ENCODE data around the gene FN3K. TPM values are rescaled to one million over a fixed set of nuclear protein-coding genes. Genes with fewer than 3 reads are reported as not detected.

The FN3K gene
- total RNA-seq, 2 donors from 2014 or later = 49.9 to 62.9 TPM

- intact Hi-C loops (cut with DNase I) = loop anchor here (10.0 kb wide), 2 partner anchors 88 to 128 kb away; no protein-coding TSS in a partner anchor
- ATAC-seq = no peak
Observed at GRCh38 chr17:82786427-82786826, 51.0 kb downstream of the FN3K start.

GRCh38 chr17:82787081-82787848, 51.9 kb downstream of the FN3K start:
- intact Hi-C loops (cut with DNase I) = loop anchor here (10.0 kb wide), 2 partner anchors 88 to 128 kb away; no protein-coding TSS in a partner anchor
- DNase-seq = peak; percentile 53
- ATAC-seq = peak; percentile 12 to 59

More at GRCh38 chr17:82786427-82786826, 51.0 kb downstream of the FN3K start:
- no peak for DNase-seq

- ATAC-seq = peak in 1 of 2 donors; percentile 37
- DNase-seq = no peak
- intact Hi-C loops (cut with DNase I) = loop anchor here (10.0 kb wide), 2 partner anchors 86 to 126 kb away; no protein-coding TSS in a partner anchor
Observed at GRCh38 chr17:82788206-82789001, 53.0 kb downstream of the FN3K start.

- ATAC-seq = no peak
- intact Hi-C loops (cut with DNase I) = loop anchor here (10.0 kb wide), 2 partner anchors 86 to 126 kb away; no protein-coding TSS in a partner anchor
- no peak for DNase-seq
Observed at GRCh38 chr17:82789051-82789592, 53.7 kb downstream of the FN3K start.

GRCh38 chr17:82789806-82790205, 54.4 kb downstream of the FN3K start:
- ATAC-seq (peak; percentile 55 to 66), DNase-seq (no peak)
- intact Hi-C loops (cut with DNase I) = loop anchor here (10.0 kb wide), 2 partner anchors 85 to 125 kb away; no protein-coding TSS in a partner anchor

GRCh38 chr17:82790391-82790790, 55.0 kb downstream of the FN3K start:
- intact Hi-C loops (cut with DNase I) = no loop called here
- DNase-seq = no peak

GRCh38 chr17:82791532-82791931, 56.1 kb downstream of the FN3K start:
- intact Hi-C loops (cut with DNase I) = no loop called here
- DNase-seq (no peak), ATAC-seq (no peak)

More at GRCh38 chr17:82790391-82790790, 55.0 kb downstream of the FN3K start:
- ATAC-seq = no peak

- DNase-seq (peak; percentile 41), ATAC-seq (no peak)
- intact Hi-C loops (cut with DNase I) = no loop called here
Observed at GRCh38 chr17:82793974-82794630, 58.7 kb downstream of the FN3K start.

GRCh38 chr17:82794781-82795482, 59.5 kb downstream of the FN3K start:
- DNase-seq = no peak
- intact Hi-C loops (cut with DNase I) = no loop called here
- ATAC-seq = peak; percentile 42 to 56

GRCh38 chr17:82795615-82796014, 60.2 kb downstream of the FN3K start:
- peak in 1 of 2 donors; percentile 9 for ATAC-seq
- DNase-seq = no peak
- intact Hi-C loops (cut with DNase I) = no loop called here

- no peak for ATAC-seq
- intact Hi-C loops (cut with DNase I) = no loop called here
- DNase-seq = no peak
Observed at GRCh38 chr17:82797061-82797460, 61.6 kb downstream of the FN3K start.

- intact Hi-C loops (cut with DNase I) = no loop called here
- ATAC-seq = no peak
Observed at GRCh38 chr17:82798752-82799151, 63.3 kb downstream of the FN3K start.

GRCh38 chr17:82799591-82799990, 64.2 kb downstream of the FN3K start:
- intact Hi-C loops (cut with DNase I) = no loop called here
- ATAC-seq = no peak
- no peak for DNase-seq

More at GRCh38 chr17:82798752-82799151, 63.3 kb downstream of the FN3K start:
- DNase-seq = no peak

Other genes starting within 250 kb of the FN3K start
- 10 to 100 TPM; 35.9 to 53.9 TPM for gene FOXK2, start 215.9 kb upstream of the FN3K start, total RNA-seq
- gene WDR45B, start 87.2 kb upstream of the FN3K start, total RNA-seq = 10 to 100 TPM; 40.1 to 47.3 TPM
- gene RAB40B, start 36.9 kb upstream of the FN3K start, total RNA-seq = 10 to 100 TPM; 12.8 to 16.7 TPM
- gene FN3KRP, start 18.9 kb upstream of the FN3K start, total RNA-seq = 10 to 100 TPM; 12.1 to 14.5 TPM
- 10 to 100 TPM; 37.0 to 59.8 TPM for gene TBCD, start 16.4 kb downstream of the FN3K start, total RNA-seq
- gene ZNF750, start 104.4 kb downstream of the FN3K start, total RNA-seq = not detected

All from left cardiac atrium (tissue), 4 donors.